GM21717 (cell line): ENCODE results near the gene LPP.
A peak's percentile ranks its signal among the peaks of the same experiment; 100 is the strongest.

Source experiments
- ATAC-seq: cut with Tn5 transposase; IDR thresholded peaks from one replicate; pipeline ENCODE4 v1.9.1; 2021; ENCODE audit warnings: mild to moderate bottlenecking, moderate library complexity; ENCODE audit not compliant: unreplicated experiment

LPP gene

GRCh38 chr3:188135271-188135670, 18.7 kb upstream of the LPP start:
- no peak for ATAC-seq

DNA sequence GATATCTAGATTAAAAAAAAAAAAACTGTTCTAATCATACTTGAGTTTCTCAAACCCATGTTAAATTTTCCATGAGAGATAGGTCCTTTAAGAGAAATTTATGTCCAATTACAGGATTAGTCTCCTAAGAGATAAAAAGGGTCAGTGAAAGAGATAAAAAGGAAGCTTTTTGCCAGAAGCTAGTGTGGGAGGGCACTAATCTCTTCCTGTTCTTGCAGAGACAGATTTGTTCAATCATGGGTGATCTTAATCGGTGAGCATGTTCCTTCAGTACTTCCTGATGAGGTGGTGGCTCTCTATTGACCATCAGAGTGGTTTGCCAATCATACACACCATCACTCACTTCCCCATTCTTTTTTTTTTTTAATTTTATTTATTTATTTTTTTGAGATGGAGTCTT, 16.9 kb upstream of the LPP start:
- no peak for ATAC-seq

GRCh38 chr3:188139466-188139865, 14.5 kb upstream of the LPP start:
- ATAC-seq: no peak

- ATAC-seq: no peak
Observed at GRCh38 chr3:188146219-188146618, 7.7 kb upstream of the LPP start.

GRCh38 chr3:188147782-188148181, 6.2 kb upstream of the LPP start:
- no peak for ATAC-seq

GRCh38 chr3:188148318-188148717, 5.6 kb upstream of the LPP start:
- ATAC-seq: no peak

- ATAC-seq: no peak
Observed at GRCh38 chr3:188149587-188149986, 4.4 kb upstream of the LPP start.

GRCh38 chr3:188150982-188151381, 3.0 kb upstream of the LPP start:
- no peak for ATAC-seq

DNA sequence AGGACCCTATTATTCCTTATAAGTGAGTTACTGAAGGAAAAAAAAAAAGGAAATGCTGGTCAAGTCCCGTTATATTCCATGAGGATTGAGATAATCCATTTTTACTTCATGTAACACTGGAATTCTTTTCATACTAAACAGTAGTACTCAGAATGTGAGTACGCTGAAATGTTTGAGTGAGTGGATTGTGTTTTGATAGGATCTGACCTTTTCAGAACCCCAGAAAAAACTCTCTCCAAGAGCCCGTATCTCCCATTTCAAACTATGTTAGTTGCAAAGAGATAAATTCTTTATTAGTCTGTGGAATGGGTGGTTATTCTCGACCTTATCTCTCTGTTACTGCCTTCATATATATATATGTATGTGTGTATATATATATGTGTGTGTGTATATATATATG, 2.5 kb upstream of the LPP start:
- ATAC-seq: no peak

- ATAC-seq: no peak
Observed at GRCh38 chr3:188152660-188153436, 1.1 kb upstream of the LPP start.

DNA sequence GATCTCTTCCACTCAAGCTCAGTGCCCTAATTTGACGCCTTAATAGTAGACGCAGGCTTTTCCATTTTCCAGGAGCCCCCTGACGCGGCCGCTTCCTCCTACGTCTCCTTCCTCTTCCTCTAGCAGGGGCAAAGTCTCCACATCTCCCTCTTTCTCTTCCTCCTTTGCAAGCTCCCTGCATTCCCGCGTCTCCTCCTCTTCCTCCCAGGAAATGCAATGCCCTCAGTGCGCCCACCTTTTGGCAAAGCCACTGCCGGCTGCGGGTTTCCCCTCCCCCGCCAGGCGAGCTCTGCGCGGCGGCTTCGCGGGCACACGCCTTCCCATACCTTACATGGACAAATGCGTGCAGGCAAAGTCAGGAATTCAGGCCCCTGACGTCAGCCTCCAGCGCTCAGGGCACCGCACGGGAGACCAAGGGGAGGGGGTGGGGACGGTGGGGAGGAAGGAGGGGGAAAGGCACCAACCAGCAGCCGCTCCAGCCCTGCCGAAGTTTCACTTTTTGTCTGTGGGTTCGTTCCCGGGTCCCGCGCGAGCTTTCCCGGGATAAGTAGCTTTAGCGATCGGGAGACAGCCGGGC, 432 bp upstream of the LPP start:
- ATAC-seq: peak; percentile 29

DNA sequence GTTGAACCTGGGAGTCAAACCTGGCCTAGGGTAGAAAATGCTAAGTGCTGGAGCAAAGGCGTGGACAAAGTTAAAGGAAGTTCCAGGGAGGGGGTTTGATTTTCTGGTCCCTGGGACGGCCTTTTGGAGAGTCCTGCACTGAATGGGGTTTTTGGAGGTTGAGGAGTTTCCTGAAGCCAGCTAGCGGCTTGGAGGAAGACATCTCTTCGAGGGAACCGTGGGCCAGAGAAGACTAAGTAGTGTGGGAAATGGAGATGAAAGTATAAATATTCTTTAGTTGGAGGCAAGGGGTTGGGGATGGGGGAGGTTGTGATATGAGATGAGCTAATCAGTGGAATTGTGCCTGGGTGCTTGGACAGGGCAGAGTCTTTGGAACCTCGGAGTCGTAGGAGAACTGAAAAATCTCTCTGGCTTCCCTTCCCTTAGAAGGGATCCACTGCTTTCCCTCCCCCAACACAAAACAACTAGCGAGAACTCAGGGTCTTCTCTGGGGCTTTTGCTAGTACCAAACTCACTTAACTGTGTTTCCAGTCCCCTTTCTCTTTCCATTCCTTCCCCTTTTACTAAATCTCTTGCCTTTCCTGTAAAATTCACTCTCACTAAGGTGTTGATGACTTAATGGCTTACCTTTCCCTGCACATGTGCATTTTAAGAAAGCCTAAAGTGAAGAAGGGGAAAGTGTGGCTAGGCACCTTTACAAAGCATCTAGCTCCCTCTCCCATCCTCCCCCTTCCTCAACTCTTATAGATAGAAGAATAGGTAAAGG, 1.0 kb downstream of the LPP start:
- no peak for ATAC-seq

DNA sequence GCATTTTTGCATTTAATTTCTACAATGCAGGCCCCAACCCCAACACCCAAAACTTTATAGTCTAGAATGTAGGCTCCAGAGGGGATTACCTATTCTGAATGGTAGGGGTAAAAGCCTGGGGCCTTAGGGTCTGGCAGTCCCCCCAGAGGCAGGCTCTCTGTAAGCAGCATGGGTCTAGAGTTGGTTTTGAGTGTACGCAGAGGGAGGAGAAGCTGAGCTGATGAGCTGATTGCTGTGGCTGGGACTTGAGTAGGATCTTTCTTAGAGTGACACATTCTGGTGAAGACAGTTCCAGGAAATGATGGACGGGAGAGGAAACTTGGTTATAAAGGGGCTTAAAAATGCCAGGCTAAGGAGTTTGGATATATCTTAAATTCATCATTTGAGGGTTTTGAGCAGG, 2.1 kb downstream of the LPP start:
- ATAC-seq: no peak

GRCh38 chr3:188157407-188157806, 3.5 kb downstream of the LPP start:
- ATAC-seq: no peak

DNA sequence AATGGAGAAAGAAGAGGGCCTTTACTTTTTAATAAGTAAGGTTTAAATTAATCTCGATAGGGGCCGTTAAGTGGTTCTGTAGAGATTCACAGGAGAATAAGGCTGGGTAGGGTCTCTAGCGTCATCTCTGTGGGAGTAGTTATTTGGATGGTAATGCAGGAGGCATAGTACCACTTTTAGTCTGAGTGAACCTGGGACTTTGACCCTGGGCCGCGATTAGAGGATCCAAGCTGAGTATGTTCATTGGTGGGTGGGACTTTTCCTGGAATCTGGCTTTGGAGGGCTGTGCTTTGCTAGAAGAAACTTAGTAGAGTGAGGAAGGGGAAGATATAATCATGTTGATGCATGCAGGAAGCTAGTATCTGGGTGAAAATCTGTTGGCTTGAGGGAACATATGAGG, 4.0 kb downstream of the LPP start:
- ATAC-seq: no peak

DNA sequence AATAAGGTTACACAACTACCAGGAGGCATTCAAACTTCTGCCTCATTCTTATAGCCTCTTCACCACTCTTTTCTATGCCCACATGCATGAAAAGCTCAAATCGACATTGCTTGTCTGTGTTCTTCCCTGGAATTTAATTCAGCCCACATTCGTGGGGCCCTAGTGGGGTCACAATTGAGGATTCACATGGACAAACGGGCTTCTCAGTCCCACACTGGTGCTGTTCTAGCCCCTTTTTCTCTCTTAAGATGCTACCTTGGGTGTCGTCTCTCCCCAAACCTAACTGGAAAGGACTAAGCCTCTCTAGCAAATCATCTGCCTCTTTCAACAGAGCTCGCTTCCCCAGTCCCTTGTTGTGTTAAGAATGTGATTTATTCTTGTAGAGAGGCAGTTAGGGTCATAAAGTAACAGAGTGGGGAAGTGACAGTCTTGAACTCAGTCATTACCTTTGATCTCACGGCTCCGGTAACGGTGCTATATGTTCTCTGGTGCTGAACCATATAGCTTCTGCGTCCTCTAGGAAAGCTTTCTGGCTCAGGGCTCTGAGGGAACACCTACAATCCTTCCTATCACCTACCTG, 4.9 kb downstream of the LPP start:
- ATAC-seq: no peak

- no peak for ATAC-seq
Observed at GRCh38 chr3:188160751-188161150, 6.8 kb downstream of the LPP start.

GRCh38 chr3:188164248-188164687, 10.3 kb downstream of the LPP start:
- ATAC-seq: no peak

DNA sequence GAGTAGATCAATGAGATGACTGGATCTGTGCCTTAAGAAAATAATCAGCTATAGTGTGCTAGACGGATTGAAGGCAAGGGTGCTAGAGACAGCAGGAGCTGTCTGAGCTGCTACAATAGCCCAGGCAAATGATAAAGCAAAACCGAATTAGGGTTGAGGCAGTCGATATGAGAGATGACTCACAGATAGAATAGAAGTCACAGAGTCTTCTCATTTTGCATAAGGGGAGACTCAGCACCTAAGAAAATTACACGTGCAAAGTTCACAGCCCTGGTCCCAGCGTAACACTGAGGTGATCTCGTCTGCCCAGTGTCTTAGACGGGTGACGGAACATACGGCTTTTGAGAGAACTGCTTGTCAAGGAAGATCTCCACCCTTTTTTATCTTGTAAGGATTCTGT, 11.6 kb downstream of the LPP start:
- no peak for ATAC-seq

DNA sequence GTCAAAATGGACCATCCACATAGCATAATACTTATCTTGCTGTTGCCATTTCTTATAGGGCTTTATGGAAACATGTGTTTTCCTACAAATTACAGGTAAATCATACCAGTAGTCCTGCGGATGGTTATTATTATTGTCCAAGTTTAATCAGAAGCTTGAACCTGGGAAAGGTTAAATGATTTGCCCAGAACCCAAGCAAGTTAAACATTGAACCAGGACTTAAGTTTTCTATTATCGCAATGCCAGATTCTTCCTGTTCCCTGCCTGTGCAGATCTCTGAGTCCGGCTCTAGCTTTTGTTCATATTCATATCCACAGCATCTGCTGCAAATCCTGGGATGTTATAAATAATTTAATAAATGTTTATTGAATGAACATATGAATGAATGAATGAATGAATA, 12.5 kb downstream of the LPP start:
- no peak for ATAC-seq

DNA sequence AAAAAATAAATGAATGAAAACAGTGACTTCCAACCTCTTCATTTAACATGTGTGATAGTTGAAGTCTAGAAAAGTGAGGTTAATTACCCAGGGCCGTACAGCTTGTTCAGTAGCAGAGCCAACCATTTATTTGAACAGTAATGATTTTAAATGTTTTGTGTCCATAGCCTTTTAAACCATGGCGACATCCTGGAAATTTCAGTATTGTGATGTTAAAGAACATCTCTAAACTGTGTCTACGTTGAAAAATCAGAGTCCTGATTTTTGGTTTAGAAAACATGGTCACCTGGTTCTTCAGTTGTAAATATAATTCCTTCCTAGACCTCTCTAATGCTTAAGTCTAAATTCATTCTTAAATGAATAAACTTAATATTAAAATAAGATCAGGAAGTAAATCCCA, 14.2 kb downstream of the LPP start:
- no peak for ATAC-seq

- ATAC-seq: no peak
Observed at GRCh38 chr3:188168648-188169047, 14.7 kb downstream of the LPP start.
